HCT116 (cell line): ENCODE measurements around the gene ZAR1L. TPM values are rescaled to one million over a fixed set of nuclear protein-coding genes. Genes with fewer than 3 reads are reported as not detected.

Source experiments
- ATAC-seq: fragments of 200-7000 bp; cut with Tn5 transposase; 2 replicates; pipeline ENCODE4 v1.9.1; 2020; ENCODE audit warnings: mild to moderate bottlenecking, moderate library complexity
- BruUV-seq: library from RNA; stranded (reverse); fragments of 400-500 nt; replicated peaks from 2 replicates; lab custom pipeline; 2021; lab: Mats Ljungman, UMichigan
- CTCF ChIA-PET: fragments of 300-600 bp; sonication (Branson Sonifier 250); formaldehyde crosslinking; loops from one replicate; lab custom pipeline; 2021; ENCODE audit warnings: antibody characterized with exemption; lab: Charles Lee
- POLR2A ChIA-PET: fragments of 300-600, 350-600 bp; sonication (Branson Sonifier 250); formaldehyde crosslinking; loops from one replicate; lab custom pipeline; 2021; ENCODE audit warnings: antibody characterized with exemption; lab: Charles Lee
- RAD21 ChIA-PET, 2 experiments: fragments of 300-600 bp; sonication (Branson Sonifier 250); formaldehyde crosslinking; loops; one replicate each; lab custom pipeline; 2023; ENCODE audit warnings: low total read pairs in 2 of 2; ENCODE audit not compliant: uncharacterized antibody in 2 of 2, unreplicated experiment in 2 of 2, low non-redundant PET in 1 of 2; lab: Charles Lee
- DNase-seq: peaks from one replicate; pipeline ENCODE4 v3.0.0-alpha.2; 2010; ENCODE audit warnings: low read depth, low spot score
- H2AFZ ChIP-seq: fragments of 200-600 bp; shearing (Covaris generic), sonication (generic); 2 replicates; pipeline ENCODE4 v1.6.1; 2017; ENCODE audit warnings: low read depth, mixed run types, mixed read lengths, antibody characterized with exemption, low read length; ENCODE audit not compliant: poor library complexity, severe bottlenecking
- H3K27ac ChIP-seq: 2 replicates; pipeline ENCODE4 v1.5.1; 2012; ENCODE audit warnings: low read depth, low read length
- H3K27me3 ChIP-seq: fragments of 200-600 bp; sonication (generic); 2 replicates; pipeline ENCODE4 v1.6.1; 2016; ENCODE audit warnings: mixed run types, low read length, mixed read lengths; ENCODE audit not compliant: insufficient read depth
- H3K36me3 ChIP-seq, 2 experiments: fragments of 200-500 bp in 1 of 2; fragments of 200-600 bp in 1 of 2; sonication (Bioruptor generic) in 1 of 2; sonication (generic) in 1 of 2; 2 replicates each; pipeline versions ENCODE4 v1.5.1 to v1.6.1; 2014 to 2016; ENCODE audit warnings: low read length in 2 of 2, inconsistent platforms in 1 of 2, mixed read lengths in 1 of 2, mixed run types in 1 of 2; ENCODE audit not compliant: insufficient read depth in 2 of 2, control insufficient read depth in 1 of 2
- H3K4me1 ChIP-seq, 2 experiments: fragments of 200-600 bp in 1 of 2; sonication (generic) in 1 of 2; 2 replicates each; pipeline versions ENCODE4 v1.5.1 to v1.6.1; 2012 to 2017; ENCODE audit warnings: low read length in 2 of 2, inconsistent platforms in 1 of 2, mild to moderate bottlenecking in 1 of 2, mixed read lengths in 1 of 2, mixed run types in 1 of 2, moderate library complexity in 1 of 2; ENCODE audit not compliant: insufficient read depth in 2 of 2, control insufficient read depth in 1 of 2
- H3K4me2 ChIP-seq: fragments of 200-600 bp; sonication (generic); 2 replicates; pipeline ENCODE4 v1.6.1; 2017; ENCODE audit warnings: mixed run types, low read length, mixed read lengths
- H3K4me3 ChIP-seq, 2 experiments: fragments of 200-600 bp in 1 of 2; sonication (generic) in 1 of 2; replicated peaks in 1 of 2; 2 replicates each; pipeline ENCODE4 v1.5.1; 2011 to 2016; ENCODE audit warnings: low read length in 2 of 2, control low read depth in 1 of 2, low read depth in 1 of 2, mild to moderate bottlenecking in 1 of 2, mixed read lengths in 1 of 2, mixed run types in 1 of 2
- H3K79me2 ChIP-seq: fragments of 200-600 bp; sonication (generic); 2 replicates; pipeline ENCODE4 v1.6.1; 2017; ENCODE audit warnings: mild to moderate bottlenecking, mixed run types, low read length, moderate library complexity, mixed read lengths; ENCODE audit not compliant: insufficient read depth
- H3K9ac ChIP-seq: fragments of 200-600 bp; sonication (generic); 2 replicates; pipeline ENCODE4 v1.6.1; 2016; ENCODE audit warnings: low read length, mixed read lengths
- H3K9me2 ChIP-seq: fragments of 200-600 bp; sonication (generic), shearing (Covaris generic); 2 replicates; pipeline ENCODE4 v1.6.1; 2017; ENCODE audit warnings: mixed run types, mild to moderate bottlenecking, moderate library complexity; ENCODE audit not compliant: insufficient read depth
- H3K9me3 ChIP-seq, 2 experiments: fragments of 200-500 bp in 1 of 2; fragments of 200-600 bp in 1 of 2; sonication (Bioruptor generic) in 1 of 2; sonication (generic) in 1 of 2; 2 replicates each; pipeline ENCODE4 v1.6.1; 2014 to 2017; ENCODE audit warnings: low read length in 2 of 2, mixed read lengths in 2 of 2, inconsistent platforms in 1 of 2, low read depth in 1 of 2, mild to moderate bottlenecking in 1 of 2, mixed run types in 1 of 2, moderate library complexity in 1 of 2; ENCODE audit not compliant: control insufficient read depth in 1 of 2, insufficient read depth in 1 of 2
- H4K20me1 ChIP-seq: fragments of 200-600 bp; sonication (generic), shearing (Covaris generic); 2 replicates; pipeline ENCODE4 v1.6.1; 2017; ENCODE audit warnings: mixed run types, mild to moderate bottlenecking, moderate library complexity; ENCODE audit not compliant: insufficient read depth
- ATF3 ChIP-seq: IDR thresholded peaks from 2 replicates; pipeline ENCODE4 v1.6.1; 2012
- CBX3 ChIP-seq: IDR thresholded peaks from 2 replicates; pipeline ENCODE4 v1.6.1; 2012; ENCODE audit warnings: low read depth
- CEBPB ChIP-seq: IDR thresholded peaks from 2 replicates; pipeline ENCODE4 v1.6.1; 2012; ENCODE audit warnings: low read depth
- FOSL1 ChIP-seq: IDR thresholded peaks from 2 replicates; pipeline ENCODE4 v1.6.1; 2012; ENCODE audit warnings: low read depth
- JUND ChIP-seq: IDR thresholded peaks from 2 replicates; pipeline ENCODE4 v1.6.1; 2012
- POLR2A ChIP-seq: IDR thresholded peaks from 2 replicates; pipeline ENCODE4 v1.7.0; 2011; ENCODE audit warnings: borderline replicate concordance; ENCODE audit not compliant: insufficient read depth, insufficient read length; ENCODE audit errors: extremely low read depth
- POLR2AphosphoS5 ChIP-seq: IDR thresholded peaks from 2 replicates; pipeline ENCODE4 v1.6.1; 2011; ENCODE audit warnings: mild to moderate bottlenecking, low read depth, low read length, moderate library complexity
- RAD21 ChIP-seq: IDR thresholded peaks from 2 replicates; pipeline ENCODE4 v1.6.1; 2012; ENCODE audit warnings: low read depth, mild to moderate bottlenecking
- SIN3A ChIP-seq: IDR thresholded peaks from 2 replicates; pipeline ENCODE4 v1.6.1; 2012; ENCODE audit warnings: low read depth
- TCF7L2 ChIP-seq: IDR thresholded peaks from 2 replicates; pipeline ENCODE4 v1.7.0; 2011; ENCODE audit warnings: borderline replicate concordance, inconsistent platforms; ENCODE audit not compliant: insufficient read depth, insufficient read length; ENCODE audit errors: extremely low read depth
- ZFX ChIP-seq: fragments of 450-650 bp; IDR thresholded peaks from 2 replicates; pipeline ENCODE4 v1.6.1; 2017
- ZNF274 ChIP-seq: fragments of 200-500 bp; sonication (Bioruptor generic); IDR thresholded peaks from 2 replicates; pipeline ENCODE4 v1.6.1; 2014; ENCODE audit warnings: mild to moderate bottlenecking, low read depth, low read length, inconsistent platforms
- intact Hi-C: fragments of 100-400 bp; cut with micrococcal nuclease; formaldehyde crosslinking; loops from 2 replicates; pipeline ENCODE4 v1.10.0; 2022
- total RNA-seq: library from RNA; stranded (reverse); gene quantifications from one replicate; pipeline ENCODE4 v1.2.1, GENCODE V29; 2021; ENCODE audit not compliant: unreplicated experiment
- TF ChIP-seq, protein P1 (sequence below): IDR thresholded peaks from 2 replicates; pipeline ENCODE4 v1.6.1; 2011; ENCODE audit warnings: mild to moderate bottlenecking, low read length, moderate library complexity; ENCODE audit not compliant: insufficient replicate concordance; ENCODE audit errors: extremely low read depth

Gene ZAR1L
- total RNA-seq, 1 experiment from 2014 or later: 0.15 TPM

GRCh38 chr13:32254916-32255723, 60.0 kb downstream of the ZAR1L start:
- Histone ChIP-seq H3K4me2 (no peak overlapping the region), H3K36me3 (no peaks in the 10 kb centered on the region), H3K9me2 (no peaks in the 10 kb centered on the region), H3K27me3 (no peaks in the 10 kb centered on the region), H3K9me3 (no peaks in the 10 kb centered on the region), H4K20me1 (no peaks in the 10 kb centered on the region), H3K27ac (no peak overlapping the region), H3K4me1 (no peaks in the 10 kb centered on the region), H3K4me3 (no peak overlapping the region), H2AFZ (no peak overlapping the region), H3K79me2 (no peaks in the 10 kb centered on the region), H3K9ac (no peak overlapping the region)
- CTCF ChIA-PET: interaction anchor here (0.8 kb wide), 1 partner anchor 13 kb away, joined by 5 read pairs; no protein-coding TSS in a partner anchor
- ATAC-seq: no peak
- no TSS peak for BruUV-seq
- intact Hi-C loops: loop anchor here (5.0 kb wide), 1 partner anchor 52 kb away; no protein-coding TSS in a partner anchor
- TF ChIP-seq POLR2A: no peak
- TF ChIP-seq TCF7L2: no peak
- TF ChIP-seq ZNF274: no peak
- TF ChIP-seq RAD21: no peak
- TF ChIP-seq, protein P1, sequence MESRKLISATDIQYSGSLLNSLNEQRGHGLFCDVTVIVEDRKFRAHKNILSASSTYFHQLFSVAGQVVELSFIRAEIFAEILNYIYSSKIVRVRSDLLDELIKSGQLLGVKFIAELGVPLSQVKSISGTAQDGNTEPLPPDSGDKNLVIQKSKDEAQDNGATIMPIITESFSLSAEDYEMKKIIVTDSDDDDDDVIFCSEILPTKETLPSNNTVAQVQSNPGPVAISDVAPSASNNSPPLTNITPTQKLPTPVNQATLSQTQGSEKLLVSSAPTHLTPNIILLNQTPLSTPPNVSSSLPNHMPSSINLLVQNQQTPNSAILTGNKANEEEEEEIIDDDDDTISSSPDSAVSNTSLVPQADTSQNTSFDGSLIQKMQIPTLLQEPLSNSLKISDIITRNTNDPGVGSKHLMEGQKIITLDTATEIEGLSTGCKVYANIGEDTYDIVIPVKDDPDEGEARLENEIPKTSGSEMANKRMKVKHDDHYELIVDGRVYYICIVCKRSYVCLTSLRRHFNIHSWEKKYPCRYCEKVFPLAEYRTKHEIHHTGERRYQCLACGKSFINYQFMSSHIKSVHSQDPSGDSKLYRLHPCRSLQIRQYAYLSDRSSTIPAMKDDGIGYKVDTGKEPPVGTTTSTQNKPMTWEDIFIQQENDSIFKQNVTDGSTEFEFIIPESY: no peak
- no peak for TF ChIP-seq ATF3
- TF ChIP-seq CBX3: no peak
- TF ChIP-seq FOSL1: no peak
- TF ChIP-seq ZFX: no peak
- TF ChIP-seq JUND: no peak
- no peak for TF ChIP-seq POLR2AphosphoS5
- TF ChIP-seq CEBPB: no peak
- TF ChIP-seq SIN3A: no peak
- POLR2A ChIA-PET: no interaction called here
- no peak for DNase-seq
- RAD21 ChIA-PET: no interaction called here
